Activated CD4-positive, alpha-beta T cell treated with anti-CD3 and anti-CD28 coated beads, Interleukin-2, Interleukin-6, amounts not matched to agents 100 ng/mL and 50 ng/mL, durations not matched to agents 16 hours and 8 hours (primary cell): ENCODE data around the gene ABHD4.
"Not testable (repeated sequence)": the region's sequence is repeated elsewhere in the genome, so short reads cannot be mapped to it uniquely, and the experiment has no call there.

ENCODE experiments used
- DNase-seq: peaks from one replicate; pipeline ENCODE4 v3.0.0-alpha.2; 2020

Gene ABHD4

DNA sequence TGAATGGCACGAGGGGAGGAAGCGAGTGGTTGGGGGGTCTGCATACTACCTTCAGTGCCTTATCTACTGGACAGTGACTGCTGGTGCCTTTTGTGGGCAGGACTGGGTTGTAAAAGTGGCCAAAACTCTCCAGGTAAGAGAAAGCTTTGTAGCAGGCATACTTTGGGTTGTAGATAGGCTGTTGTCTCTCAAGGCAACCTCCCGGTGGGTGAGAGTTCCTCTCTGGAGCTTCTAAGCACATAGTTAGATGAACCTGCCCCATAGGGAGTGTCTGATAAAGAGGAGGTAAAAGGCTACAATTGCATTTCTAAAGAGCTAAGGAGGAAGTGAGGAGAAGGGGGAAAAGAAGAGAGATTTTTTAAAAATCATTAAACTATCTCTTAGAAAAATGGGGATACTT lies 4.9 kb upstream of the ABHD4 start:
- no peak for DNase-seq

DNA sequence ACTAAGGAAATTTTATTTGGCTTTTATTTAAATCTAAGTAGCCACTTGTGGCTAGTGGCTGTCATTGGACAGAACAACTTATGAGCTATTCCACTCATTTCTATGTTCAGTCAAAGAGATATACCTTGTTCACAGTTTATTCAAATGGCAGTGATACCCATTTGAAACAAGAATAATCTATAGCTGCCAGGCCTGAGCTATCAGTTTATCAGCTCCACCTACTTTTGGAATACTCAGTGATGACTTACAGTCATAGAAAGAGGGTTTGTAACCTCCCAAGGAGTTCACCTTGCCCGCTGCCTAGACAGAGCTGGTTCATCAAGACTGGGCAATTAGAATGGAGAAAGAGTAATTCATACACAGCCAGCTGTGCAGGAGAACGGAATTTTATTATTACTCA lies 4.5 kb upstream of the ABHD4 start:
- DNase-seq = no peak

DNA sequence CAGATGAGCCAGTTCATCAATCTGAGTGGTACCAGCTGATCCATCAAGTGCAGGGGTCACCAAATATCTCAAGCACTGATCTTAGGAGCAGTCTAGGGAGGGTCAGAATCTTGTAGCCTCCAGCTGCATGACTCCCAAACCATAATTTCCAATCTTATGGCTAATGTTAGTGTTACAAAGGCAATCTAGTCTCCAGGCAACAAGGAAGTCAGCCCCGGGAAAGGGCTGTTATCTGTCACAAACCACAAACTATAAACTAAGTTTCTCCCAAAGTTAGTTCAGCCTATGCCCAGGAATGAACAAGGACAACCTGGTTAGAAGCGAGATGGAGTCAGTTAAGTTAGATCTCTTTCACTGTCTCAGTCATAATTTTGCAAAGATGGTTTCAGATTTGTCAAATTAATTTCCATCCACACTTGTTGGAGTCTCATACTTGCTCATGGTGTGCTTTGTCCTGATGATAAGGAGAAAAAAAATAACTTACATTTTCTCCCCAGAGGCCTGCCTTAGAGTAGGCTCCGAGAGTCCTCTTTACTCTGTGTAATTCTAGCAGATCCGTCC lies 3.9 kb upstream of the ABHD4 start:
- no peak for DNase-seq

DNA sequence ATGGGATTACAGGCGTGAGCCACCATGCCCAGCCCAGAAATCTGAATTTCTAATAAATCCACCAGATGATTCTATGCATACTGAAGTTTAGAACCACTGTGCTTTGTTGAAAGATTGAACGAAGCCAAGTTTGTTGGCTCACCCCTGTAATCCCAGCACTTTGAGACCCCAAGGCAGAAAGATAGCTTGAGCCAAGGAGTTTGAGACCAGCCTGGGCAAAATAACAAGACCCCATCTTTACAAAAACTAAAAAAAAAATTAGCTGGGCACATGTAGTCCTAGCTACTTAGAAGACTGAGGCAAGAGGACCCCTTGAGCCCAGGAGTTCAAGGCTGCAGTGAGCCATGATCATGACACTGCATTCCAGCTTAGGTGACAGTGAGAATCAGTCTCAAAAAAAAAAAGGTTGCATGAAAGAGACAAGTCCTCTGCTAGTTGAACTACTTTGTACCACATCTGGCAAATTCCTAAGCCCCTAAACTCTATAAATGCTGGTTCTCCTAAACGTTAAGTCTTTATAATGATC lies 1.7 kb upstream of the ABHD4 start:
- DNase-seq = no peak

DNA sequence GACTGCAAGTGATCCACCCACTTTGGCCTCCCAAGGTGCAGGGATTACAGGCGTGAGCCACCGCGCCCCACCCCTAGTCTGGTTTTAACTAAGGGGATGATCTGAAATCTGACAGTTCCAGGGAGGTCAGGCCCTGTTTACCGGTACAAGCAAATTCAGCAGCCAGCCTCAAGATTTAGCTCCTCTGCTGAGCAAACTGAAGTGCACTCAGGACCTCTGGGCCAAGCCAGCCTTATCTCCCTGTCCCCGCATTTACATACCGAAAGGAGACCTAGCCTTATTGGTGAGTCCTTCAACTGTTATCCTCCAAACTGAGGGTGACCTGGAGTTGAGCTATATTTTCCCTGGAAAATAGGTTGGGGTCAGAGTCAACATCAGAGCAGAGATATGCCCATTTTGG lies 835 bp upstream of the ABHD4 start:
- no peak for DNase-seq

DNA sequence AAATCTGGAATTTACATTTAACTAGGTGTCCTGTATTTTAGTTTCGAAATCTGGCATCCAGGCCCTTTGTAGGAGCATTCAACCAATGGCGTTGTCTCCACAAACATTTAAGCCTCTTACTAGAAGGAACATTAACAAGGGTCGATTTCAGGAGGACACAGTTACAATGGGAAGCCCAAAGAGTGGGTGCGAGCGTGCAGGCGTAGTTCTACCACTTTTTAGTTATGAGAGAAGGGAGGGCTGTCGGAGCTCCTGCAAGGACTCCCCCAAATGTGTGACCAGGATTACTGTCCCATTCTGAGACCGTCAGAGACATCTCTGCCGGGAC lies 365 bp upstream of the ABHD4 start:
- no peak for DNase-seq

DNA sequence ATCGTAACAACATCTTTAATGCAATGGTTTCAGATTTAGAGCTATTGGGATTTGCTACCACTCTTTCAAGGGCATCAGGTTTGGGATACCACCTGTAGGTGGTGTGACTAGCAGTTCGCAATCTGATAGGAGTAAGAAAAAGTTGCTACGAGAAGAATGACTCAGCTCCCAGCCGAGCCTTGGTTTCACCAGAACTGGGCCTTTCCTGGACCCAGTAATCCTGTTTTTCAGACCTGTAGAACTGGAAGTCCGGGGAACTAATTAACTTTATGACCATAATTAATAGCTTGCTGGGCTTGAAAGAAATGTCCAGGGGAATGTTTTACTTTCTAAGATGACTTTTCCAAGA lies 770 bp downstream of the ABHD4 start:
- DNase-seq = peak; percentile 69

DNA sequence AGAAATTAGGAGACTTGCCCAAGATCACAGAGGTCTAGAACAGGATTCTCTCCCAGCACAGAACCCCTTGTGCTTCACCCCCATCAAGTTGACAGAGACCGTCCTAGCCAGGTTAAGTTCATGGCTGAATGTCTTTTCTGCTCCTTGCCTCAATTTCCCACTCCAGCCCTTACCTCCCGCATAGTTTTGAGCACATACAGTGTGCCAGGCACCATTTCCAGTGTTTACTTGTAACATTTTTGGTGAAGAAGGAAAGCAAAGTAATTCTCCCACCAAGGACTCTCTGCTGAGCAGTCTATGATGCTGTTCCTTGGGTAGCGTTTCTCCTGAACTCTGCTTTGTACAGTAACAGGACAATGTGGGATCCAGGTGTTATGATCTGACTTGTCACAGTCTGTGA lies 1.2 kb downstream of the ABHD4 start:
- no peak for DNase-seq

DNA sequence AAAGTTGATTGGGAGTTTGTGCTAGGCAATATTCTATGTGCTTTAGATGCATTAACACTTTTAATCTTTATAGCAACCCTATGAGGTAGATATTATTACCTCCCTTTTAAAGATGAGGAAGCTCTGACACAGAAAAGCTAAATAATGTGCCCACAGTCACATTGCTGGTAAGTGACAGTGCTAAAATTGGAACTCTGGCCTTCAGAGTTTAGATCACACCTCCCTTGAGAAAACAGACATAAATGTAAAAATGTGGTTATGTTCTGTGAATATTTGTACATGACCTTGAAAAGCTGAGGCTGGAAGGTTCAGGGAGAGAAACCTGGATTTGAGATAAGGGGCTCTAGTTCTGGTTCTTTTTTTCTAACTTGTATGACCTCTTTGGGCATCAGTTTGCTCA lies 1.9 kb downstream of the ABHD4 start:
- DNase-seq = no peak

DNA sequence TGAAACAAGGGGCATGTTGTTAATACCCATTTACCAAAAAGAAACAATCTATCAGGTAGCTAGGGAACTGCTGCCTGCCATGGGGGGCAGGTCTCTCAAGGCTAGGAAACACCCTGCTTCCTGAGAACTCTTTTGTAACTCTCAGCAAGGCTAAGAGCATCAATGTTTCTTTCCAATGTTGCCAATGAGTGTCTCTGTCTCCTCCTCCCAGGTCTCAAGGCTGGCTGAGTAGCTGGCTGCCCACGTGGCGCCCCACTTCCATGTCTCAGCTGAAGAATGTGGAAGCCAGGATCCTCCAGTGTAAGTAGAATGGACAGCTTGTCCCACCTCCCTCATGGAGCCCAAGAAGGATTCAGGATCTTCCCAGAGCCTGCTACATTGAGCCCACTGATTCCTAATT lies 3.4 kb downstream of the ABHD4 start:
- DNase-seq = no peak

DNA sequence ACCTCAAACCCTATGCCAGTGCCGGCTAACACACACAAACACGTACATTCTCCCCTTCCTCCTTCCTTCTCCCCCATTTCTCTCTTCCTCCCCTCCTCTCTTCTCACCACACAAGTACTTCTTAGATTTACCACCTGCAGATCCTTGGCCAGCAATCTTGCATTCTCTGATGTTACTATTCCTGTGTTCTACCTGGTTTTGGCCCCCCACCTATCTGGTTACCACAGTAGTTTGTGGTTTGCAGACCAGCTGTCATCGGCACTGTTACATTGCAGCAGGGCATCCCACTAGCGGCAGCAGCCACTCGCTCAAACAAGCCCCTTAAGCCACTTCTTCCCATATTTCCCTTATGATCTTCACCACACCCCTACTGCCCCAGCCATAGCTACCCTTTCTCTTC lies 3.9 kb downstream of the ABHD4 start:
- no peak for DNase-seq

DNA sequence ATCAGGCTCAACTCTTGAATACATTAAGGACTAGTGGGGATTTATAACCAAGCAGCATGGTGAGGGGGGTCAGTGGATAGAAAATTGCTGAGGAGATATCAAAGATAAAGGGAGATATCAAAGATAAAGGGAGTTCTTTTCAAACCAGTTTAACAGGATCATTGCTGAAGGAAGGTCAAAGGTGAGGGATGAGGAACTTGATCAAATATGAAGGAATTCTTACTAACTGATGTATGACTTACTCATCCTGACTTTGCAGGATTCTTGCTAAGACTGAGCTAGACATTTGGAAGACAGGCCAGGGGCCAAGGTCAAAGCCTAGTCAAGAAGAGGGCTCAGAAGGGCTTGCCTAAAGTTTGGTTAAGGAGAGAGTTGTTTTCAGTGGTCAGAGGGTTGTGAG lies 4.8 kb downstream of the ABHD4 start:
- no peak for DNase-seq

DNA sequence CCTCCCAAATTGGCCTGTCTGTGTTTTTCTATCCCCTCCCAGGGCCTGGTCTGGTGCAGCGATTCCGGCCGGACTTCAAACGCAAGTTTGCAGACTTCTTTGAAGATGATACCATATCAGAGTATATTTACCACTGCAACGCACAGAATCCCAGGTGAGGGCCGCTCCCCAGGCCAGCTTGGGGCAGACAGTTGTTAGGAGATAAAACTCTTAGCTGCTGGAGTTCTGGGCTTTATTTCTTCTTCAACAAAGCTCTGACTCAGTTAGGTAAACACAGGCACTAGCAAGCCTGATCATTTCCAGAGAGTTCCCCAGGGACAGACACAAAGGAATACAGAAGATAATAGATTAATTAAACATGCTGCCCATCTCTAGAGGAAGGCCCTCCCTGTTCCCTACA lies 8.3 kb downstream of the ABHD4 start:
- DNase-seq = no peak

DNA sequence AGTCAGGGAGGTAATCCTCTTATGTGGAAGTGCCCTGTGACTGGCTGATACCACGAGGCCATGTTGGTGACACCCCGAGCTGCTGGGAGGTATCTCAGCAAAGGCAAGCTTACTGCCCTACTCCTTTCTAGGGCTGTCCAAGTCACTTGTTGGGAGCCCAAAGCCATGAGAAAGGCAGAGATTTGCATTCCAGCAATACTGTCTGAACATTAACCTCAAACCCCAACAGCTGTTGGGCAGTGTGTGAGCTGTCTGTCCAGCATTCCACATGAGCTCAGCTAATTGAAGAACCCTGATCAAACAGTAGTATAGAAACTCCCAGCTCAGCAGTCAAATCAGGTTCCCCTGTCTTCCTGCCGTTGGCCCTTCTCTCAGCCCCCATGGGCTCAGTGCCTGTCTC lies 9.2 kb downstream of the ABHD4 start:
- no peak for DNase-seq

DNA sequence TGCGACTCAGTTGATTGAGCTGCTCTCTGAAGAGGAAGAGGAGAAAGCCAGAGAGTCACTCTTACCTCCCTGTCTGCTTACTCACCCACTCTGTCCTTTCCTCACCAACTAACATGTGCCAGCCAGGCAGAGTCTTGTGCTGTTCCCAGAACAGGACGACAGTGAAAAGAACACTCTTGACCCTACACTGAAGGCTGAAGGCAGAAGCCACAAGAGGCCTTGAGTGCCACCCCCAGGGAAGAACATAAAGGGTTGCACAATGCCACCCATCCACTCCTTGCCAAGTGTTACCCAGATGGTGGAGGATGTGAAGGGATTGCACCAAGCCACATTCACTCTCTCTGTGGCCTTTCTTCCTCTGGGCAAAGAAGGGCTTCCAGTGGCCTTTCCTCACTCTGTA lies 12.8 kb downstream of the ABHD4 start:
- no peak for DNase-seq

DNA sequence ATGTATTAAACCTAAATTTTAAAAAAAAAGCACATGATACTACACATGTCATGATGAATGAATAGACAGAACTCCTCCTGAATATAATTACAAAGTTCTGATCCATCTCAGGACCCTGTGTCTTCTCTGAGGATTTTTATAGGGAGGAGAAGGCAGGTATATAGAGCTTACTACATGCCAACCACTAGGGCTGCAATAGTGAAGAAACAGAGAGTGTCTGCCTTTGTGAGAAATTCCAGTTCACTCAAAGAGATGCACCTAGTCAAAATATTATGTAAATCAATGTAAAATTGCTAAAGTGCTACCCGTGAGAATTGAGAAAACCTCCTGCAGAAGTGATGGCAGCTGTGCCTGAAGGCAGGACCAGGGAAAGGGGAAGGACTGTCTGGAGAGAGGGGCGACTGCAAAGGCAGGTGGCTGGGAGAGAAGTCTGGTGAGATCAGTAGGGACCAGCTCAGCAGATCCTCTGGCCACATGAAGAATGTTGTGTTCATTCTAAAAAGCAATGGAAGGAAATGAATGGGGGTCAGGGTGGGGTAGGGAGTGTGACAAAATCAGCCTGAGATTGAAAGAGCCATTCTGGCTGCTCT lies 15.1 kb downstream of the ABHD4 start:
- no peak for DNase-seq

DNA sequence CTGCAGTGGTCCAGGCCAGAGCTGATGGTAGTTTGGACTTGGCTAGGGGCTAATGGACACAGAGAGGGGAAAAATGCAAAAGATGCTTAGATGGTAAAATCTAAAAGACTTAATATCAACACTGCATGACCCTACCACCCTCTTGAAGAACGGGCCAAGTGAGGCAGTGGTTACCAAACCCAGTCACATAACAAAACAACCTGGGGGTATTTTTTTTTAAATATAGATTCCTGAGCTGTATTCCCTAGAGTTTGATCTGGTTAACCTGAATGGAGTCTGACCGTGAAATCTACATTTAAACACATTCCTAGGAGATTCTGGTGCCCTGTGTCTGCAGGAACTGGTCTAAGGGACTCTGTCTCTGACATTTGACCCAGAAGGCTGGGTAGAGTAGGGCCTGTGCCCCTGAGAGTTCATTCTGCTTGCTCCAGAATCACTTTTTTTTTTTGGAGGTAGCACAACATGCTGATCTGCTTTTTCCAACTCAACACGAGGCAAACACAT lies 15.7 kb downstream of the ABHD4 start:
- DNase-seq = no peak

DNA sequence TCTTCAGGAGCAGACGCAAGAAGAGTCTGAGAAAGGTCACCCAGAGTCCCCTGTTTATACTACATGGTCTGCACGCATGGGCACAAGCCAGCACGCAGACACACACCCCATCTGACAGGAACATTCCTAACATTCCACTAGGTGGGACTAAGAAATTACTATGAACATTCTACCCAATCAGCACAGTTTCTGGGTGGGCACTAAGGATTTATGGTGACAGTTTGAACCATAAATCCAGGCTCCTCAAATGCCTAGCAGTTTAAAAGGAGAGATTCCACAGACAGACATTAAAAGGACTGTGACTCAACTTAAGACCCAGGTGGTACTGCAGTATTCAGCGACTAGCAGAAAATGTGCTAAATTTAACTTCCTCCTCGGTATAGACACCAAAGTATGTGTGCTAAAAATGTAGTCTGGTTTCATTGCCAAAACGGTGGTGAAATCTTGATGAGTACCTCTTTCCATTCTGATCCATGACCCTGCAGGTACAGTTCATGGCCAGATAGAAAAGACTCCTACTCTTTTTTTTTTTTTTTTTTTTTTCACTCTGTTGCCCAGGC lies 16.2 kb downstream of the ABHD4 start:
- DNase-seq = no peak

DNA sequence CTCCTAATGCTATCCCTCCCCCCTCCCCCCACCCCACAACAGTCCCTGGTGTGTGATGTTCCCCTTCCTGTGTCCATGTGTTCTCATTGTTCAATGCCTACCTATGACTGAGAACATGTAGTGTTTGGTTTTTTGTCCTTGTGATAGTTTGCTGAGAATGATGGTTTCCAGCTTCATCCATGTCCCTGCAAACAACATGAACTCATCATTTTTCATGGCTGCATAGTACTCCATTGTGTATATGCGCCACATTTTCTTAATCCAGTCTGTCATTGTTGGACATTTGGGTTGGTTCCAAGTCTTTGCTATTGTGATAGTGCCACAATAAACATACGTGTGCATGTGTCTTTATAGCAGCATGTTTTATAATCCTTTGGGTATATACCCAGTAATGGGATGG lies 17.7 kb downstream of the ABHD4 start:
- DNase-seq = not testable (repeated sequence)

DNA sequence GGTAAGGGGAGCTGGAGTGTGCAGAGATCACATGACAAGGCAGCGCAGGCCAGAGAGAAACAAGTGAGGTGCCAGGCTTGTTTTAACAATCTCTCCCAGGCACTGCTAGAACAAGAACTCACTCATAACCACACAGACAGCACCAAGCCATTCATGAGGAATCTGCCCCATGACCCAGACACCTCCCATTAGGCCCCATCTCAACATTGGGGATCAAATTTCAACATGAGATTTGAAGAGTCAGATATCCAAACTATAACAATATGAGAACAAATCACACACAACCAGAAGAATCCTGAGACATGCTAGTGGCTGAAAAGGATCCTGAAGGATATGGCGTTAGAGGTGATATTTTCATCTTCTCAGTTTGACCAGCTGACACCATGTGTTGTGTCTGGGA lies 24.2 kb downstream of the ABHD4 start:
- DNase-seq = no peak

DNA sequence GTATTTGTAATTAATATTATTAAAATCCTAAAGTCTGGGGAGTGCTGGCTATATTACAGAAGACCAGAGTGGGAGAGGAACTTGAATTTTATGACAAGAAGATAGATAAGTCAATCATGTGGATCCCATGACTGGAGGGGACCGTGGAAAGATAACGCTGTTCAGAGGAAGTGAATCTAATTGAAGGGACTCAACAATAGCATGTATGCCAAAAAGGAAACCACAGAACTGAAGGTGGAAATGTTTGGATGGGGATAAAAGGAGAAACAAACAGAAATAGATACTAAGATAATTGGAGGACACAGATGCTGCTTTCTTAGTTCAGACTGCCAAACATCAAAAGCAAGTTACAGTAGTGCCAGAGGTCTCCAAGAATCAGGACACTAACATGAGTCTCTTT lies 24.9 kb downstream of the ABHD4 start:
- no peak for DNase-seq

DNA sequence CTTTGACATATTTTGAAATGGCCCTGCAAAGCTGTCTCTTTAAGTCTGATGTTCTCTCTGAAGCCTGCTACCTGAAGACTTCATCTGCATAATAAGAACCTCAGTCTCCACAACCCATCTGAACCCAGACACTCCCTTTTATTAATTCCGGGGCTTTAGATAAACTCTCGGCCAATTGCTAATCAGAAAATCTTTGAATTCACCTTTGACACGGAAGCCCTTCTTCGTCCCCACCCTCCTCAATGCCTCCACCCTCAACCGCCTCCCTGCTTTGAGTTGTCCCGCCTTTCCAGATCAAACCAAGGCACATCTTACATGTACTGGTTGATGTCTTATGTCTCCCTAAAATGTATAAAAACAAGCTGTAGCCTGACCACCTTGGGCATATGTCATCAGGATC lies 28.5 kb downstream of the ABHD4 start:
- no peak for DNase-seq

DNA sequence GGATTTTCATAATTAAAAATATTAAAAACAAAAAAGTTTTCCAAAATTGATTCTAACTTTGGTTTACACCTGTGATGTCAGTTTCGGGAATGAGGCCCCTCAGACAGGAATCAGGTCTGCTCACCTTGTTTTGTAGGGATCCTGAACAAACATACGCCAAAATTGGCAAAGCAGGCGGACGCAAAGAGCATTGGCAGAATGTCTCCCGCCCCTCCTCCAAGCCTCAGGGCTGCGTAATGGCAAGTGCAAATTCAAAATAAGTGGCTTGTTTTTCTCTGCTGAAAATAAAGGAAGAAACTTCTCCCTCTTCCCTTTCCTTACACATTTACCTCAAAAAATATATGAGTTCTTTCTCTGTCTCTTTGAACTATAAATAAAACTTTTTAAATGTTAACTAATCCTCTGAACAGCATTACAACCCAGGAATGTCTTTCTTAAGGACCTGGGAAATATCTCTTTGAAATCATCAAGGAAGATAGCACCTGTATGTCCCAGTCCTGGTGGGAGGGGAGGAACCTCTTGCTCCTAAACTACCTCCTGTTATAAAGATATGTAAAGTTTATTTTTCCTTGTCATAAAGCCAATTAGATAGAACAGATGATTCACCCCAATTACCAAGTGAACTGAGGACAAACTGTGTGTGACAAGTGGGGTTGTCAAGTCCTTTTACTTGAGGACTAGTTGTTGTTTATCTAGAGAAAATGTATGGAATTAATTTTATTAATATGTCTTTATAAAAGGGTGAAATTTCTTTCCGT lies 29.6 kb downstream of the ABHD4 start:
- no peak for DNase-seq

DNA sequence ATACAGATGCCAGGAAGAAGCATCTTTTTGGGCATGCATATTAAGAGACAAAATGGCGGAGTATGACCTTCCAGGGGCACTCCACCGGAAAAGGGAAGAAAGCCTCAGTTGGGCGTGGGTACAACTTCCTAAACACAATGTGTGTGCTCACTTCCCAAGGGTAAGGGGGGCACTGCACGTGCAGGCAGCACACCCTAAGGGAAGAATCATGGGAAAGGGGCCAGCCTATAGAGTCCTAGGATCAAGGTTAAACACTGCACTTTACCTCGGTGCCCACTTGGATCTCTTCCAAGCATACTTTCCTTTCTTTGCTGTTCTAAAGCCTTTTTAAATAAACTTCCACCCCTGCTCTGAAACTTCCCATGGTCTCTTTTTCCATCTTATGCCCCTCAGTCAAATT lies 31.3 kb downstream of the ABHD4 start:
- no peak for DNase-seq
